ENCODE results near the gene NCL.

Gene NCL

GRCh38 chr2:231425291-231425810, 38.9 kb downstream of the NCL start:
- Histone ChIP-seq H3K27ac (no peak overlapping the region), H3K9ac (no peak overlapping the region), H2AFZ (no peak overlapping the region), H3K4me2 (ENCODE audit: low read length) (no peak overlapping the region), H3K9me3 (ENCODE audit: control insufficient read depth, low read length) (no peaks in the 10 kb centered on the region), H3K4me1 (no peaks in the 10 kb centered on the region), H3K79me2 (no peaks in the 10 kb centered on the region), H3K27me3 (ENCODE audit: control insufficient read depth, insufficient read depth, low read length) (no peaks in the 10 kb centered on the region), H3K36me3 (ENCODE audit: control insufficient read depth, insufficient read depth, low read length) (no peaks in the 10 kb centered on the region), H3K4me3 (ENCODE audit: low read depth, low read length) (no peak overlapping the region)
- TF ChIP-seq, protein P1, sequence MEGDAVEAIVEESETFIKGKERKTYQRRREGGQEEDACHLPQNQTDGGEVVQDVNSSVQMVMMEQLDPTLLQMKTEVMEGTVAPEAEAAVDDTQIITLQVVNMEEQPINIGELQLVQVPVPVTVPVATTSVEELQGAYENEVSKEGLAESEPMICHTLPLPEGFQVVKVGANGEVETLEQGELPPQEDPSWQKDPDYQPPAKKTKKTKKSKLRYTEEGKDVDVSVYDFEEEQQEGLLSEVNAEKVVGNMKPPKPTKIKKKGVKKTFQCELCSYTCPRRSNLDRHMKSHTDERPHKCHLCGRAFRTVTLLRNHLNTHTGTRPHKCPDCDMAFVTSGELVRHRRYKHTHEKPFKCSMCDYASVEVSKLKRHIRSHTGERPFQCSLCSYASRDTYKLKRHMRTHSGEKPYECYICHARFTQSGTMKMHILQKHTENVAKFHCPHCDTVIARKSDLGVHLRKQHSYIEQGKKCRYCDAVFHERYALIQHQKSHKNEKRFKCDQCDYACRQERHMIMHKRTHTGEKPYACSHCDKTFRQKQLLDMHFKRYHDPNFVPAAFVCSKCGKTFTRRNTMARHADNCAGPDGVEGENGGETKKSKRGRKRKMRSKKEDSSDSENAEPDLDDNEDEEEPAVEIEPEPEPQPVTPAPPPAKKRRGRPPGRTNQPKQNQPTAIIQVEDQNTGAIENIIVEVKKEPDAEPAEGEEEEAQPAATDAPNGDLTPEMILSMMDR (IDR thresholded peaks at IDR 0.05) = no peak

- H3K27ac ChIP-seq = no peak overlapping the region
- H3K4me1 ChIP-seq = no peaks in the 10 kb centered on the region
- no peaks in the 10 kb centered on the region for H3K27me3 ChIP-seq (ENCODE audit: control insufficient read depth, insufficient read depth, low read length)
- H3K4me2 ChIP-seq (ENCODE audit: low read length) = no peak overlapping the region
- H3K4me3 ChIP-seq (ENCODE audit: low read depth, low read length) = no peak overlapping the region
- no peak overlapping the region for H3K9ac ChIP-seq
- TF ChIP-seq, protein P1 (IDR thresholded peaks at IDR 0.05) = no peak
- H2AFZ ChIP-seq = no peak overlapping the region
- H3K79me2 ChIP-seq = no peaks in the 10 kb centered on the region
- no peaks in the 10 kb centered on the region for H3K36me3 ChIP-seq (ENCODE audit: control insufficient read depth, insufficient read depth, low read length)
- H3K9me3 ChIP-seq (ENCODE audit: control insufficient read depth, low read length) = no peaks in the 10 kb centered on the region
Observed at GRCh38 chr2:231423176-231423575, 41.1 kb downstream of the NCL start.

DNA sequence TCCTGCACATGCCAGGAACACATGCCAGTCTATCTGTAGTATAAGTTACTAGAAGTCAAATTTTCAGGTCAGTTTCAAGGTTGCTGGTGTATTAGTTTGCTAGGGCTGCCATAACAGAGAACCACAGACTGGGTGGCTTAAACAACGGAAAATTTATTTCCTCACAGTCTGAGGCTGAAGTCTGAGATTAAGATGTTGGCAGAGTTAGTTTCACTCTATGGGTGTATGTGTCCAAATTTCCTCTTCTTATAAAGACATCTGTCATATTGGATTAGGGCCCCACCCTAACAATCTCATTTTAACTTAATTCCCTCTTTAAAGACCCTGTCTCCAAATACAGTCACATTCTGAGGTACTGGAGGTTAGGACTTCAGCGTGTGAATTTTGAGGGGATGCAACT, 42.2 kb downstream of the NCL start:
- Histone ChIP-seq H3K79me2 (no peaks in the 10 kb centered on the region), H2AFZ (no peak overlapping the region), H3K36me3 (ENCODE audit: control insufficient read depth, insufficient read depth, low read length) (no peaks in the 10 kb centered on the region), H3K9me3 (ENCODE audit: control insufficient read depth, low read length) (no peaks in the 10 kb centered on the region), H3K4me1 (no peaks in the 10 kb centered on the region), H3K27me3 (ENCODE audit: control insufficient read depth, insufficient read depth, low read length) (no peaks in the 10 kb centered on the region), H3K4me3 (ENCODE audit: low read depth, low read length) (no peak overlapping the region), H3K27ac (no peak overlapping the region), H3K9ac (no peak overlapping the region), H3K4me2 (ENCODE audit: low read length) (no peak overlapping the region)
- TF ChIP-seq, protein P1 (IDR thresholded peaks at IDR 0.05) = no peak

DNA sequence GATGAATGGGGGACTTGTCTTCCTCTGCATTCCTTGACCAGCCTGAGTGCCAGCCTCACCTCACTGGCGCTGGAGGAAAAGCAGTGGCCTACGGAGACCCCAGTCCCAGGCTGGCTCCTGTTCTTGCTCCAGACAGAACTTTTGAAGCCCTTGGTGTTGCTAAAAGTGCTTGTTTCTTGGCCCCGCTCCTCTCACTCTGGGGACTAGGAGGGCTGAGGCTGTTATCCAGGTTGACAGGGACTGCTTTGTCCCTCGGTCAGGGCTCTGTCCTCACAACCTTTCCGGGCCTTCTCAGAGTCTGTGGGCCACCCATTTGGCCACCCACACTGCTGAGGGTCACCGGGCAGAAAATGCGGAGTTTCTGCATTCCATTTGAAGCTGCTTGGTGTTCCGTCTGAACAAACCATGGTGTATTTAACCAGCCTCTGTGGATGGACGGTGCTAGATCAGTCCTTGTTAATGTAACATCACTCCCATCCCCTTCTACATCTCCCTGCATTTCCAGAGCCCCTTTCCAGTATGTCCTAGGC, 43.2 kb downstream of the NCL start:
- Histone ChIP-seq H2AFZ (no peak overlapping the region), H3K27me3 (ENCODE audit: control insufficient read depth, insufficient read depth, low read length) (no peaks in the 10 kb centered on the region), H3K4me2 (ENCODE audit: low read length) (no peak overlapping the region), H3K27ac (no peak overlapping the region), H3K36me3 (ENCODE audit: control insufficient read depth, insufficient read depth, low read length) (no peaks in the 10 kb centered on the region), H3K9me3 (ENCODE audit: control insufficient read depth, low read length) (no peaks in the 10 kb centered on the region), H3K4me3 (ENCODE audit: low read depth, low read length) (no peak overlapping the region), H3K4me1 (no peaks in the 10 kb centered on the region), H3K79me2 (no peaks in the 10 kb centered on the region), H3K9ac (no peak overlapping the region)
- TF ChIP-seq, protein P1 (IDR thresholded peaks at IDR 0.05) = no peak
